Breast epithelium (tissue), 3 donors: Measurements from ENCODE around the gene ZNF580.

Source experiments
- POLR2A ChIP-seq: fragments of 450-650 bp; IDR thresholded peaks from one replicate; pipeline ENCODE4 v1.6.1; 2016; ENCODE audit warnings: antibody characterized with exemption, mild to moderate bottlenecking, moderate library complexity
- TF ChIP-seq, protein P1 (sequence below), 3 donors: fragments of 450-650 bp; IDR thresholded peaks; one replicate each; pipeline ENCODE4 v1.5.1; 2016 to 2017; ENCODE audit warnings: antibody characterized with exemption in 3 of 3, mild to moderate bottlenecking in 3 of 3, moderate library complexity in 3 of 3

DNA sequence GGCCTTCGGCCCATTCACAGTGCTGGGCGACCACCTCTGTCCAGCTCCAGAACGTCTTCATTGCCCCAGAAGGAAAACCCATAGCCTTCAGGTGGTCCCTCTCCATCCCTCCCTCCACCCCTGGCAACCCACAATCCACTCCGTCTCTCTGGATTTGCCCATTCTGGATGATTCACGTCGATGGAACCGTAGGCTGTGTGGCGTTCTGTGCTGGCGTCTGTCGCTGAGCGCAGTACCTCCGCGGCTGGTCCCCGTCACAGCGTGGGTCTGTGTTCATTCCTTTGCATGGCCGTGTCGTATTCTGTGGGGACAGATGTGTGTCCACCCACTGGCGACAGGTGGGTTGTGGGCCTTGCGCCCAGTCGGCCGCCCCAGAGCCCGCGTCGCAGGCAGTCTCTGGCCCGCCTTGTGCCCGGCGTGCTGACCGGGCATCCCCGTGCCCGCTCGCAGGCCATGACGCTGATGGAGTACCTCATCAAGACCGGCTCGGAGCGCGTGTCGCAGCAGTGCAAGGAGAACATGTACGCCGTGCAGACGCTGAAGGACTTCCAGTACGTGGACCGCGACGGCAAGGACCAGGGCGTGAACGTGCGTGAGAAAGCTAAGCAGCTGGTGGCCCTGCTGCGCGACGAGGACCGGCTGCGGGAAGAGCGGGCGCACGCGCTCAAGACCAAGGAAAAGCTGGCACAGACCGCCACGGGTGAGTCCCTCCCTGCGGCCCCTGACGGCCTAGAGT is 44.3 kb downstream of the ZNF580 start:
- TF ChIP-seq, protein P1, sequence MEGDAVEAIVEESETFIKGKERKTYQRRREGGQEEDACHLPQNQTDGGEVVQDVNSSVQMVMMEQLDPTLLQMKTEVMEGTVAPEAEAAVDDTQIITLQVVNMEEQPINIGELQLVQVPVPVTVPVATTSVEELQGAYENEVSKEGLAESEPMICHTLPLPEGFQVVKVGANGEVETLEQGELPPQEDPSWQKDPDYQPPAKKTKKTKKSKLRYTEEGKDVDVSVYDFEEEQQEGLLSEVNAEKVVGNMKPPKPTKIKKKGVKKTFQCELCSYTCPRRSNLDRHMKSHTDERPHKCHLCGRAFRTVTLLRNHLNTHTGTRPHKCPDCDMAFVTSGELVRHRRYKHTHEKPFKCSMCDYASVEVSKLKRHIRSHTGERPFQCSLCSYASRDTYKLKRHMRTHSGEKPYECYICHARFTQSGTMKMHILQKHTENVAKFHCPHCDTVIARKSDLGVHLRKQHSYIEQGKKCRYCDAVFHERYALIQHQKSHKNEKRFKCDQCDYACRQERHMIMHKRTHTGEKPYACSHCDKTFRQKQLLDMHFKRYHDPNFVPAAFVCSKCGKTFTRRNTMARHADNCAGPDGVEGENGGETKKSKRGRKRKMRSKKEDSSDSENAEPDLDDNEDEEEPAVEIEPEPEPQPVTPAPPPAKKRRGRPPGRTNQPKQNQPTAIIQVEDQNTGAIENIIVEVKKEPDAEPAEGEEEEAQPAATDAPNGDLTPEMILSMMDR (IDR thresholded peaks at IDR 0.05), result no peak
- TF ChIP-seq POLR2A, result no peak
